ENCODE data around the gene PCNX1. TPM values are rescaled to one million over a fixed set of nuclear protein-coding genes. Genes with fewer than 3 reads are reported as not detected.

PCNX1 gene
- total RNA-seq, 8 experiments from 2014 or later: 17.2 to 79.9 (median 32.7) TPM

DNA sequence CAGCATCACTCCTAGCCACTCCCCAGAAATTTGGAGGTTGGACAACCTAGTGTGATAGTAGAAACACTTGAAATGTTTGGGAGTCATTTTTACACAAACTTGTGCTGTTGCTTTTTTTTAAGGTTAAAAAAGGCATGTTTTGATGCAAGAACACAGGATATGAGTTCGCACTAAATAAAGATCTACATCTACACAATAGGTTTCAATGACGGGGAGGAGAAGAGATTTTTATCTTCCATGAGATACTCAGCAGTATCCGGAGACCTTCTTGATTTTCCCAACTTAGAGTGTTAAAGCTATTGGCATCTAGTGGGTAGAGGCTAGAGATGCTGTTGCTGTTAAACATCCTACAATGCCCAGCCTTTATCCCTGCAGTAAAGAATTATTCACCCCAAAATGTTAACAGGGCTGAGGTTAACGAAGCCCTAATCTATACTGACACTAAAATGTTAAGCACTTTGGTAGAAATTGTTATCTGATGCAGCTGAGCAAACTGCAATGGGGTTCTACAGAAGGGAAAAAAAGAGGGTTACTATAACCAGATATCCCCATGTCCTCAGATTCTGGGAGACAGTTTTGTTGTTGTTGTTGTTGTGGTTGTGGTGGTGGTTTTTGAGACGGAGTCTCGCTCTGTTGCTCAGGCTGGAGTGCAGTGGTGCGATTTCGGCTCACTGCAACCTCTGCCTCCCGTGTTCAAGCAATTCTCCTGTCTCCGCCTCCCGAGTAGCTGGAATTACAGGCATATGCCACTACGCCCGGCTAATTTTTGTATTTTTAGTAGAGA, 14.0 kb upstream of the PCNX1 start:
- in situ Hi-C loops (cut with MboI; ENCODE audit: low pct_unique_long_range_greater_than_20kb in 2 of 9, low sequenced_read_pairs in 9 of 9, unreplicated experiment in 9 of 9): no loop called here
- H3K4me3 ChIP-seq: no peak overlapping the region
- H3K27ac ChIP-seq: no peak overlapping the region
- no peak for ATAC-seq (replicated peaks in 6 of 8)
- peaks cover 9 to 18% of the 10 kb centered on the region in 2 donors for H3K4me1 ChIP-seq (replicated peaks in 1 of 2)
- 78 to 96% (median 85%) methylated on average over 2 to 8 of the region's 13 CpGs; no CpG with 5 or more reads in 1 of the 10 experiments for WGBS, 10 experiments

DNA sequence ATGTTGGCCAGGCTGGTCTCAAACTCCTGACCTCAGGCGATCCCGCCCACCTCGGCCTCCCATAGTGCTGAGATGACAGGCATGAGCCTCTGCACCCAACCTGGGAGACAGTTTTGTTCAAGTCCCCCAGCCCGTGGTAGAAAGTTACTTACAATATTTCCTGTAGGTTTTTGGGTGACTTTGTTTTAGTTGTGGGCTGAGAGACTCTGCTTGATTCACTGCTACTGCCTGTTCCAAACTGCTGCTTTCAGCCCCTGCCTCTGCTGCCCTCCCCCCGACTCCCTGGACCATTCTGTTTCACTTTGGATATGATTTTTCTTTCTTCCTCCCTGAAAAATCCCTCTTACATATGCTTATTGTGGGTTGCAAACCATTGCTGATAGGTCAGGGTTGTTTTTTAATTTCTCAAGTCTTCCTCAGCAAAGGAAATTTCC, 13.4 kb upstream of the PCNX1 start:
- Histone ChIP-seq H3K27ac (no peak overlapping the region), H3K4me3 (no peak overlapping the region), H3K4me1 (replicated peaks in 1 of 2) (peaks cover 4 to 11% of the 10 kb centered on the region in 2 donors)
- in situ Hi-C loops (cut with MboI; ENCODE audit: low pct_unique_long_range_greater_than_20kb in 2 of 9, low sequenced_read_pairs in 9 of 9, unreplicated experiment in 9 of 9): no loop called here
- ATAC-seq (replicated peaks in 6 of 8): no peak
- 40 to 96% (median 80%) methylated on average over 1 to 5 of the region's 5 CpGs; no CpG with 5 or more reads in 3 of the 10 experiments for WGBS, 10 experiments

DNA sequence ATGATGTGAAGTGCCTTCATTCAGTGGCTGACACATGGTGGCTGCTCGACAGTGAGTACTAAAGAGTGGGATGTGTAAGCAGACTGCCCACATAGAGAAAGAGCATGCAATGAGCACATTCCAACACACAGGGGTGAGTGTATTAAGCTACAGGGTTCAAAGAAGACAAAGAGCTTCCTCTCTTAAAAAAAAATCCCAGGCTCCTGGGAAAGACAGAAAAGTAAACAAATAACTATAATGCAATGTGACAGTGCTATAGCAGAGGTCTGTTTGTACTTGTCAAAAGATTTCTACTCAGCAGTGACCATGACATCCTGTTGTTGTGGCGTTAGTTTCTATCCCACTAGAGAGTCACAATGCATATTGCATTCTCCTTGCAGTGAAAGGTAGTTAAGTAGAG, 12.4 kb upstream of the PCNX1 start:
- peak in 3 of 8 experiments; percentile 73 to 95 (median 88) for ATAC-seq (replicated peaks in 6 of 8)
- H3K4me1 ChIP-seq (replicated peaks in 1 of 2): peaks cover 0 to 2% of the 10 kb centered on the region in 2 donors
- WGBS, 10 experiments: 0 to 86% (median 47%) methylated on average over 1 to 2 of the region's 2 CpGs; no CpG with 5 or more reads in 5 of the 10 experiments
- in situ Hi-C loops (cut with MboI; ENCODE audit: low pct_unique_long_range_greater_than_20kb in 2 of 9, low sequenced_read_pairs in 9 of 9, unreplicated experiment in 9 of 9): no loop called here
- H3K27ac ChIP-seq: no peak overlapping the region
- no peak overlapping the region for H3K4me3 ChIP-seq

- in situ Hi-C loops (cut with MboI; ENCODE audit: low pct_unique_long_range_greater_than_20kb in 2 of 9, low sequenced_read_pairs in 9 of 9, unreplicated experiment in 9 of 9): no loop called here
- ATAC-seq (replicated peaks in 6 of 8): no peak
- Histone ChIP-seq H3K4me1 (replicated peaks in 1 of 2) (no peaks in the 10 kb centered on the region), H3K27ac (no peak overlapping the region), H3K4me3 (no peak overlapping the region)
- 0 to 88% (median 64%) methylated on average over 1 of the region's 1 CpG; no CpG with 5 or more reads in 3 of the 10 experiments for WGBS, 10 experiments
Observed at GRCh38 chr14:70896317-70896716, 10.9 kb upstream of the PCNX1 start.

- Histone ChIP-seq H3K4me3 (no peak overlapping the region), H3K27ac (no peak overlapping the region), H3K4me1 (replicated peaks in 1 of 2) (no peaks in the 10 kb centered on the region)
- ATAC-seq (replicated peaks in 6 of 8): peak in 2 of 8 experiments; percentile 41 to 42
- 8 to 100% (median 83%) methylated on average over 1 to 3 of the region's 3 CpGs for WGBS, 10 experiments
- in situ Hi-C loops (cut with MboI; ENCODE audit: low pct_unique_long_range_greater_than_20kb in 2 of 9, low sequenced_read_pairs in 9 of 9, unreplicated experiment in 9 of 9): no loop called here
Observed at GRCh38 chr14:70896981-70897380, 10.3 kb upstream of the PCNX1 start.

DNA sequence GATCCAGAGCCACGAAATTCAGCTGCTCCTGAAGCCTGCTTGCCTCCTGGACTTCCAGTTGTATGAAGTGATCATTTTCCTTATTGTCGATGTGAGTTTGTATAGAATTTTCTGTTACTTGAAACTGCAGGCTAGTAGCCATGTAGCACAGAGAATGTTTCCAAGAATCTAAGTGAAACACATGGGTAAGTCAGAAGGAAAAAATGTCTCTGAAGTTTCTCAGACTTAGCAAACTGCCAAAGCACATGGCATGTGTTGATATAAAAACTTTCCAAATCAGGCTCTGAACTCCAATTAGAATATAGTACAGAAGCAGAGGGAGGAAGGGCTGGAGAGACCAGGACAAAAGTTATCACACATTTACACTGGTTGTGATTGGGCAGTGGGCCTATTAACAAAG, 9.8 kb upstream of the PCNX1 start:
- no peak for ATAC-seq (replicated peaks in 6 of 8)
- WGBS, 10 experiments: 0 to 86% (median 33%) methylated on average over 1 to 2 of the region's 2 CpGs; no CpG with 5 or more reads in 1 of the 10 experiments
- in situ Hi-C loops (cut with MboI; ENCODE audit: low pct_unique_long_range_greater_than_20kb in 2 of 9, low sequenced_read_pairs in 9 of 9, unreplicated experiment in 9 of 9): no loop called here
- Histone ChIP-seq H3K4me3 (no peak overlapping the region), H3K4me1 (replicated peaks in 1 of 2) (no peaks in the 10 kb centered on the region), H3K27ac (no peak overlapping the region)

DNA sequence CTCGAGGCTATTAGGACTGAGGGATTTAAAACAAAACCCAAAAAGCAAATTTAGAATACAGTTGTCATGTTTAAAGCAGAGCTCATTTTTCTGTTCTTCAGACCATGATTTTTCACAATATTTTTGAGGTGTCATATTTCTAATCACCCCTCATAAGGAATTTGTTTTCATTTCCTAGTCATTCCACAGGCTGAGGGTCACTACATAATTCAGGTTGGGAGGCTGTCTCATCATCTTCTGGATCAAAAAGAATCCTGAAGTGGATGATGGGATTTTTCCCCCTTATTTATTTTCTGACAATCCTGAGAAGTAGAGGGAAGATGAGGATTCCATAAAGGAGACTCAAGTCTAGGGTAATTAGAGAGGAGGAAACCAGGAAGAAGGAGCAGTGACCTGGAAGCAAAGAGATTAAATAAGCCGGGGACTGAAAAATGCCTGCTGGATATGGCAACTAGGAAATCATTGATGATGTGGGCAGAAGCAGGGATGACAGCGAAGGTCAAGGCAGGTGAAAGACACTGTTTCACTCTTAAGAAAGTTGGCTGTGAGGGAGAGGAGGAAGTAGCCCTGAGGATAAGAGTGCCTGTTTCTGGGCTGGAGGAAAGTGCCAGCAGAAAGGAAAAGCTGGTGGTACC, 9.0 kb upstream of the PCNX1 start:
- in situ Hi-C loops (cut with MboI; ENCODE audit: low pct_unique_long_range_greater_than_20kb in 2 of 9, low sequenced_read_pairs in 9 of 9, unreplicated experiment in 9 of 9): no loop called here
- Histone ChIP-seq H3K4me1 (replicated peaks in 1 of 2) (no peaks in the 10 kb centered on the region), H3K27ac (no peak overlapping the region), H3K4me3 (no peak overlapping the region)
- WGBS, 10 experiments: 20 to 67% (median 60%) methylated on average over 1 to 3 of the region's 3 CpGs; no CpG with 5 or more reads in 2 of the 10 experiments
- ATAC-seq (replicated peaks in 6 of 8): no peak

DNA sequence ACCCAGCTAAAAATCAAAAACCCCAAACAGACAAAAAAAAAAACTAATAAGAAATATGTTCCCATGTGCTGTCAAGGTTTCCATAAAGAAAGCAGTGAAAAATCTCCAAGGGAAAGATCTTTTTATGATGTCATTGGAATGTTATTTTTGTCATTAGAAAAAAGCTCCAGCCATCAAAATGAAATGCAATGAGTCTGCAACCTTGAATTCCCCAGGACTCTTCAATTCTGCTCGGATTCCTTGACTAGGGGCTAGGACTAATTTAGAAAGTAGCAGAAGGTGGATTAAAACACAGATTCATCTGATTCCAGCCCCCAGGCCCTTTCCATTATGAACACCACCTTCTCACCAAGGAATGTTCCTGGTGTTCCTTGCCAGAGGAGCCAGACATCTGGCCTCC, 6.0 kb upstream of the PCNX1 start:
- ATAC-seq (replicated peaks in 6 of 8): peak in 1 of 8 experiments; percentile 56
- Histone ChIP-seq H3K4me3 (no peak overlapping the region), H3K27ac (no peak overlapping the region), H3K4me1 (replicated peaks in 1 of 2) (peaks cover 4 to 14% of the 10 kb centered on the region in 2 donors)
- WGBS, 10 experiments: 0 to 100% (median 67%) methylated on average over 1 of the region's 1 CpG; no CpG with 5 or more reads in 3 of the 10 experiments
- in situ Hi-C loops (cut with MboI; ENCODE audit: low pct_unique_long_range_greater_than_20kb in 2 of 9, low sequenced_read_pairs in 9 of 9, unreplicated experiment in 9 of 9): no loop called here

DNA sequence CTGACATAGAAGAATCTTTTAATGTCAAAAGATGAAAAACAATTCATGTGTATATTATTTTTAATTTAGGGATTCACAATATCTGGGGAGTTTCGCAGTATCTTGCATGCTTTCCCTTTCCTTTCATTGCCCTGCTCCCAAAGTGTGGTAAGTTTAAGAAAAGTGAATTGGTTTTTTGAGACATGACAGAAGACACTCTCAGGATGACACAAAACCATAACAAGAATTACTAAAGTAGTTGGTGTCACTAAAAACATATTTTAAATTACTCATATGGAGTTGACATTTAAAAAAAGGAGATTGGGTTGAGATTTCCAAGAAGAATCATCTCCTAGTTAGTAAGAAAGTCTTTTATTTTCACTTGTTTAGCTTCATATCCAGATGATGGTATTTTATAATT, 5.1 kb upstream of the PCNX1 start:
- Histone ChIP-seq H3K4me3 (no peak overlapping the region), H3K4me1 (replicated peaks in 1 of 2) (peaks cover 4 to 14% of the 10 kb centered on the region in 2 donors), H3K27ac (no peak overlapping the region)
- ATAC-seq (replicated peaks in 6 of 8): no peak
- in situ Hi-C loops (cut with MboI; ENCODE audit: low pct_unique_long_range_greater_than_20kb in 2 of 9, low sequenced_read_pairs in 9 of 9, unreplicated experiment in 9 of 9): no loop called here
- WGBS, 10 experiments: 83 to 100% (median 100%) methylated on average over 1 of the region's 1 CpG; no CpG with 5 or more reads in 4 of the 10 experiments

DNA sequence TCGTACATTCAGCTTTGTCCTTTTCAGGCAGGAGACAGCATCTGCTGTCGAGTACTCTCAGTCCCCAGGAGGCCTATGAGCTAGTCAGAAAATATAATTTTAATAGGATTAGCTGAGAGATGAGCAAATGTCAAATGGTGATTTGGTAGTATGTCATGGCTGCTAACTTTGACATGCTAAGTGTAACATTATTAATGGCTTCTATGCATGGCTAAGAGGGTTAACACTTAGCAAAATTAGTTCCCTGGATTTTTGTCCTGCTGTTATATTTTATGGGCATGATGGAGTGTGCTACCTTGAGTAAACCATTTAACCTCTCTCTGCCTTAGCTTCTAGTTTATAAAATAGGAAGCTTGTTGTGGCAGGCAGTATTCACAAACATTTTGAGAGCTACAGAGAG, 2.9 kb upstream of the PCNX1 start:
- ATAC-seq (replicated peaks in 6 of 8): peak in 3 of 8 experiments; percentile 0 to 57 (median 17)
- Histone ChIP-seq H3K4me3 (no peak overlapping the region), H3K27ac (peak overlapping the region in 1 of 2 donors; percentile 85), H3K4me1 (replicated peaks in 1 of 2) (peaks cover 4 to 19% of the 10 kb centered on the region in 2 donors)
- in situ Hi-C loops (cut with MboI; ENCODE audit: low pct_unique_long_range_greater_than_20kb in 2 of 9, low sequenced_read_pairs in 9 of 9, unreplicated experiment in 9 of 9): no loop called here
- 54 to 100% (median 80%) methylated on average over 1 to 2 of the region's 2 CpGs; no CpG with 5 or more reads in 5 of the 10 experiments for WGBS, 10 experiments

GRCh38 chr14:70905301-70905700, 2.0 kb upstream of the PCNX1 start:
- WGBS, 10 experiments: 0 to 97% (median 89%) methylated on average over 1 to 8 of the region's 9 CpGs
- Histone ChIP-seq H3K4me3 (no peak overlapping the region), H3K27ac (no peak overlapping the region), H3K4me1 (replicated peaks in 1 of 2) (peaks cover 6 to 22% of the 10 kb centered on the region in 2 donors)
- no peak for ATAC-seq (replicated peaks in 6 of 8)
- in situ Hi-C loops (cut with MboI; ENCODE audit: low pct_unique_long_range_greater_than_20kb in 2 of 9, low sequenced_read_pairs in 9 of 9, unreplicated experiment in 9 of 9): no loop called here

DNA sequence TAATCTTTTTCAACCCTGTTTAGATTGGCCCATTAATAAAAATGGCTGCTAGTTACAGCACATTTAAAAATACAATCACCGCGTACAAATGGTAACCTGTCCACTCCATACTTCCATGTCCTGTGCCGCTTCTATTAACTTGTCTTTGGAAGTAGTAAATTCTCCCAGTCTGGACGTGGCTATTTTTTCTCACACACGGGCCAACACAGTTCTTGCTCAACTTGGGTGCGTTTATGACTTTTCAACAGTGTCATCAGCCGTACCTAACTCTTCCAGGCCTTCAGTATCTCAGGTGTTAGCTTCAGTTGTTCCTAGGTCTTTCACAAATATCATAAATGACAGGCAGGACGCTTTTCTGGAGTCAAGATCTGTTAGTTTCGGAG, 475 bp upstream of the PCNX1 start:
- Histone ChIP-seq H3K27ac (peak overlapping the region in 1 of 2 donors; percentile 84), H3K4me1 (replicated peaks in 1 of 2) (peaks cover 6 to 22% of the 10 kb centered on the region in 2 donors), H3K4me3 (peak overlapping the region; percentile 55 to 76 (median 71))
- in situ Hi-C loops (cut with MboI; ENCODE audit: low pct_unique_long_range_greater_than_20kb in 2 of 9, low sequenced_read_pairs in 9 of 9, unreplicated experiment in 9 of 9): no loop called here
- ATAC-seq (replicated peaks in 6 of 8): no peak
- 0 to 87% (median 56%) methylated on average over 1 to 9 of the region's 9 CpGs for WGBS, 10 experiments

All from motor neuron (in vitro differentiated cells).